CD1c-positive myeloid dendritic cell (primary cell): ENCODE results near the gene STAT5B.
"Not testable (repeated sequence)": the region's sequence is repeated elsewhere in the genome, so short reads cannot be mapped to it uniquely, and the experiment has no call there.

ENCODE experiments used
- DNase-seq: peaks from one replicate; pipeline ENCODE4 v3.0.0-alpha.2; 2016; ENCODE audit errors: extremely low spot score

The STAT5B gene

DNA sequence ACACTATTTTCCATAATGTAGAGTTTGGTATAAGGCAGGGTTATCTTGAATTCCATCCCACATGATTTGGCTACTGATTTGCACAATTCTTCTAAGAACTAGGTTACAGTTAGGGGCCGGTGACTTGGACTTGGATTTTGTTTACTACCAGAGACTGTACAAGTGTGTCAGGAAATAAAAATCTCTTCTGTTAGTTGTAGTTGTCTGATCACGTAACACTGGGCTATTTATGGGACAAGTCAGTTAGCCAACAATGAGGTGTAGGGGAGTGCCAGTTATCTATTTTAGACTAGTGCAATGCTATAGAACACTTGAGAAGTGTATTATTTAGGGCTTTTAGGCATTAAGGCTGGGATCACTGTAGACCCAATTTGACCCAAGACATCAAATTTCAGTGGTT, 42.2 kb downstream of the STAT5B start:
- DNase-seq, result no peak

DNA sequence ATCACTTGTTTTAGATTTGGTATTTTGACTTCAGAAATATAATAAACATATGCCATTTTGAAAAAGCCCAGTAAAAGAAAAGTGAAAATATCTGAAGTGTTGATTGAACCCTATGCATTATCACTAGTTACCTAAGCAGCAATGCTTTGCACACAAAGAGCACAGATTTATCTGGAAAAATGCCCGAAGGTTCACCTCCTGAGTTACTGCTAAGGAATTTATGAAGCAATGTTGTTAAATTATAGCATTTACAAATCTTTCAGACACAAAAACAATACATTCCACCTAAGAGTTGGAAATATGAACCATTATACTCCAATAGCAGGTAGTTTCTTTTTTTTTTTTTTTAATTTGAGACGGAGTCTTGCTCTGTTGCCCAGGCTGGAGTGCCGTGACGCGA, 43.0 kb downstream of the STAT5B start:
- DNase-seq, result no peak

GRCh38 chr17:42230225-42230624, 46.0 kb downstream of the STAT5B start:
- DNase-seq, result no peak

DNA sequence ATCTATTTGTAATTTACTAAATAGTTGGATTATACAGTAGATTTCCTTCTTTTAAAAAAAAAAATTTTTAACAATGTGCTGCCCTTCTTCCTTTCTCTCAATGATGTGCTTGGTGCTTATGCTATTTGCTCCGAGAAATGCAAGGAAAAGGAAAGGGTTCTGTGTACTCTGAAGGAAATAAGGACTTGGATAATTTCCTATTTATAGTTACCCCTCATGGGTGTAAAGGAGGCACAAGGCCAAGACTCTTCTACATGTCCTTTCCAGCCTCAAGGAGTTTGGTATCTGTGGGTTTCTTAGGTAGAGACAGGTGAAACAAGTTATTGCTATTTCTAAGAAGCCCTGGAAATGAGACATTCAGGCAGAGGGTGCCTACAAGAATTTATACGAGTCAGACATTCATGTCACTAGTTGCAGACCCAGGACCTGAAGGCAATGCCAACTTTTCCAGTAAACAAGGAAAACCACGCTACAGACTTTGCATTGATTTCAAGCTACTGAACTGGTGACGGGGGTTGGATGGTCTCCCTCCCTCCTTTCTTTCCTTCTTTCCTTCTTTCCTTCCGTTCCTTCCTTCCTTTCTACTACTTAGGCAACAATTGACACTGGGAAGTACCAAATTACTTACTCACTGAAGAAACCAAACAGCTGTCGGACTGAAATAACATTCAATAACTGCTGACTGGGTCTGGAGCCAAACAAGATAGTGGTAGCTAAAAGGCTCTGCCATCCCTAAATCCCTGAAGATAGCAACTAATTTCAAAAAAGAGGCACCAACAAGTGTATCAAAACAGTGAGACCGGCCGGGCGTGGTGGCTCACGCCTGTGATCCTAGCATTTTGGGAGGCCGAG, 48.1 kb downstream of the STAT5B start:
- no peak for DNase-seq

- DNase-seq, result no peak
Observed at GRCh38 chr17:42225646-42226045, 50.5 kb downstream of the STAT5B start.

GRCh38 chr17:42224651-42225050, 51.5 kb downstream of the STAT5B start:
- no peak for DNase-seq

GRCh38 chr17:42221886-42222745, 54.1 kb downstream of the STAT5B start:
- DNase-seq, result peak; percentile 55

DNA sequence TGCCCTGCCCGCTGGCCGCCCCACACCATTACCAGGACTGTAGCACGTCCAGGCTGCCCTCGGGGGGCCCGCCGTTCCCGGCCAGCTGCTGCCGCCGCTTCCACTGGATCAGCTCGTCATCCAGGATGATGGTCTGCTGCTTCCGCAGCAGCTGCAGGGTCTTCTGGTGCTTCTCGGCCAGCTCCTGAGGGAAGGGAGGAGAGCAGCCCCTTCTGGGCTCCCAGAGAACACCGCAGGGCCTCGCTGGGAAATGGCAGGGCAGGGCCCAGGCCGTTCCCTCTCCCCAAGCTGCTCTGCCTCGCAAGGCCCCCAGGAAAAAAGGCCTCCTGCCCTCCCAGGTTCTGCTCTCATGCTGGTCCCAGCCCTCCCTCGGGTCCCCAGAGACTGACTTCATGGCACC, 56.9 kb downstream of the STAT5B start:
- DNase-seq, result not testable (repeated sequence)

- DNase-seq, result no peak
Observed at GRCh38 chr17:42214156-42214555, 62.0 kb downstream of the STAT5B start.

GRCh38 chr17:42212382-42212781, 63.8 kb downstream of the STAT5B start:
- DNase-seq, result no peak

DNA sequence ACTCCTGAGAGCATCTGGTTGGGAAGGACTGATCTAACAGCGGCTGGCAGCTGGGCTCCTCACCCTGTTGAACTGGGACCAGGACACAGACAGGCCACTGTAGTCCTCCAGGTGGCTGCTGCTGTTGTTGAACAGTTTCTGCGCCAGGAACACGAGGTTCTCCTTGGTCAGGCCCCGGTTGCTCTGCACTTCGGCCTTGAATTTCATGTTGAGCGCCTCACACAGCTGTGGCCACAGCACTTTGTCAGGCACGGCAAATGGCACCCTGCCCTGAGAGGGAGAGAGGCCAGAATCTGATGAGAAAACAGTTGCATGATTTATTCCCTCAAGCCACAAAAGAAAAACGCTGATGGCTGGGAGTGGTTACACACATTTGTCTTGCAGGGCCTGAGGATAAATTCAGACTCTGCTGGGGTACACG, 64.3 kb downstream of the STAT5B start:
- not testable (repeated sequence) for DNase-seq

GRCh38 chr17:42210046-42210445, 66.1 kb downstream of the STAT5B start:
- DNase-seq, result no peak

DNA sequence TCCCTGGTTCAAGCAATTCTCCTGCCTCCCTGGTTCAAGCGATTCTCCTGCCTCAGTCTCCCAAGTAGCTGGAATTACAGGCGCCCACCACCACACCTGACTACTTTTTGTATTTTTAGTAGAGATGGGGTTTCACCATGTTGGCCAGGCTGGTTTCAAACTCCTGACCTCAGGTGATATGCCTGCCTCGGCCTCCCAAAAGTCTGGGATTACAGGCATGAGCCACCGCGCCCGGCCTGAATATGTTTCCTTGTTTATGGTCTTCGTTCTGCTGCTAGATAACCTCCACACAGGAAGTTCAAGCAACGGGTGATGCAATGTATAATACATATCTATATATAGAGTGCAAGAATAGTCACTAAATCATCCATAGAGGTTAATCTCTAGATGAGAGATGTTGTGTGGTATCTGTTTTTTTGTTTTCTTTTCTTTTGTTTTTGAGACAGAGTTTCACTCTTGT, 70.0 kb downstream of the STAT5B start:
- DNase-seq, result peak; percentile 41

GRCh38 chr17:42203354-42203753, 72.8 kb downstream of the STAT5B start:
- DNase-seq, result no peak

DNA sequence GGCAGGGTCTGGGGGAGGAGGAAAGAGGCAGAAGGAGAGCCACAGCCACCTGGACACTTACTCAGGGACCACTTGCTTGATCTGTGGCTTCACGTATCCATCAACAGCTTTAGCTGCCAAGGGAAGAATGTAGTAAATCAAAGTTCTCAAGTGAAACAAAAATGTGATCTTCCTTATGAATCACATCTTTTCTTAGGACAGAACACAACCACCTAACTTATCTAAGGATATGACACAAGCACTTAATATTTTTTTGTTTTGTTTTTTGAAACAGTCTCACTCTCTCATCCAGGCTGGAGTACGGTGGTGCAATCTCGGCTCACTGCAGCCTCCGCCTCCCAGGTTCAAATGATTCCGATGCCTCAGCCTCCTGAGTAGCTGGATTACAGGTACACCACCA, 73.5 kb downstream of the STAT5B start:
- DNase-seq, result no peak

- DNase-seq, result no peak
Observed at GRCh38 chr17:42202159-42202558, 74.0 kb downstream of the STAT5B start.

- DNase-seq, result no peak
Observed at GRCh38 chr17:42201458-42201772, 74.8 kb downstream of the STAT5B start.

- no peak for DNase-seq
Observed at GRCh38 chr17:42200706-42201457, 75.3 kb downstream of the STAT5B start.

DNA sequence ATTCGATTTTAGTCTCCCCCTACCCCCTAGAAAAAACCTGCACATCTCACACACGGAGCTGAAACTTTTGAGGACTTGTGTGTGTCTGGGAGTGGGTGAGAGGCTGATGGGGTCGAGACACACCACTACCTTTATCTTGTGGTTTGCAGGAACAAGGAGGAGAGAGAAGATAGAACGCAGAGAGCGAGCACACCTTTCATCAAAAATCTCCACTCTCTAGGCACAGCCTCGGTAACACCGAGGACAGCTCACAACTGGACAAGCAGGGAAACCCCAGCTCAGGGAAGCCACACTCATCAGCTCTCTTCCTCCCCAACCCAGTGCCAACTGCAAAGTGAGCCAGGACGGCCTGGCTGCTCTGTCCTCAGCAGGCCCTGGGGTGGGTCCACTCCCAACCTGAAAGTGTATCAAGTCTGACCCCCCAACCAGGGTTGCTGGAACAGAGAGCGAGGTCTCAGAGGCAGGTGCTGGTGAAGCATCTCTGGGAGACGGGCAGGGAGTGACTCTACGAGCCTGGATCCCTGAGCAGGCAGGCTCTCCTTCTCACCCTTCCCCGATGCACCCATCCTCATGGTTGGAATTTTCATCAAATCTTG, 76.7 kb downstream of the STAT5B start:
- no peak for DNase-seq

DNA sequence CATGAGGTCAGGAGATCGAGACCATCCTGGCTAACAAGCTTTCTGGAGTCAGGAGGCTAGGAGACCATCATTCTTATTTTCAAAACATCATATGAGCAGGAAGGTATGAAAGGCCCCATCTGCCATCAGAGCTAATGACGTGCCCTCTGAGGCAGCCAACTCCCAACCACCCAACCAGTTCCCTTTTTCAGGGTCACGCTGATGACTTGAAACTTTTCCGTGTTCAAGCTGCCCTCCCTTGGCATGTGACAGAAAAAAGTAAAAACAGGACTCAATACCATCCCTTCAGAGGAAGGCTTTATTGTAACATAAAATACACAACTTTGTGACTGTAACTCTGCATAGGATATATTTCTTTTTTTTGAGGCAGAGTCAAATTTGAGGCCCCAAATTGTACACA, 77.3 kb downstream of the STAT5B start:
- DNase-seq, result peak; percentile 85

GRCh38 chr17:42197564-42198156, 78.5 kb downstream of the STAT5B start:
- DNase-seq, result no peak
